Type B pancreatic cell (in vitro differentiated cells): ENCODE data around the gene PIGQ. TPM values are rescaled to one million over a fixed set of nuclear protein-coding genes. Genes with fewer than 3 reads are reported as not detected.

Experiments used
- DNase-seq: peaks from one replicate; pipeline ENCODE4 v3.0.0; 2021; ENCODE audit warnings: mixed read lengths; ENCODE audit not compliant: unreplicated experiment; ENCODE audit errors: extremely low spot score
- H3K27ac Mint-ChIP-seq: 2 replicates; pipeline ENCODE4 v1.8.0; 2021; ENCODE audit warnings: mild to moderate bottlenecking, mixed read lengths
- H3K27me3 Mint-ChIP-seq: 2 replicates; pipeline ENCODE4 v1.8.0; 2021; ENCODE audit warnings: mixed read lengths
- H3K36me3 Mint-ChIP-seq: 2 replicates; pipeline ENCODE4 v1.8.0; 2021; ENCODE audit warnings: mixed read lengths
- H3K4me1 Mint-ChIP-seq: one replicate; pipeline ENCODE4 v1.8.0; 2021; ENCODE audit warnings: mixed read lengths; ENCODE audit not compliant: unreplicated experiment
- H3K4me3 Mint-ChIP-seq: 2 replicates; pipeline ENCODE4 v1.8.0; 2021; ENCODE audit warnings: mild to moderate bottlenecking, mixed read lengths
- H3K9me3 Mint-ChIP-seq: 2 replicates; pipeline ENCODE4 v1.8.0; 2021; ENCODE audit warnings: mixed read lengths
- total RNA-seq: library from RNA; stranded (reverse); gene quantifications from 2 replicates; pipeline ENCODE4 v1.2.1, GENCODE V29; 2021; ENCODE audit warnings: low replicate concordance
- TF ChIP-seq, protein P1 (sequence below): fragments of 200-600 bp; sonication (generic); conservative IDR thresholded peaks from 2 replicates; pipeline ENCODE4 v1.5.0; 2021; ENCODE audit warnings: antibody characterized with exemption, mild to moderate bottlenecking

PIGQ gene
- total RNA-seq, 1 donor from 2014 or later = 83.5 TPM

DNA sequence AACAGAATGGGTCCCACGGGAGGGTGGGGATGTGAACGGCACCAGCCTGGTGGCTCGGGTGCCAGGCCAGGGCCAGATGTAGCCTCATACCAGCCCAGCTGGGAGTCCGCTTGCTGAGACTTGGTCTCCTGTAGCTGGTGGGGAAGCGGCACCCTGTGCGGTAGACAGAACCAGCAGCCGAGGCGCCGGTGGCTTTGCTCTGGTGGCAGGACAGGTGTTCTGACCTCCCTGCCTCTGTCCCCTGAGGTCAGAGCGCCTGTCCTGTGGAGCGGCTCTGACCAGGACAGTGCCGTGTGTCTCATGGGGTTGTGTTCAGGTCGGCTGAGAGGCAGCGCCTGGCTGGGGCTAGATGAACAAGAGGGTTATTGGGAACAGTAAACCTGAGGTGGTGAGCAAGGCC lies 40.2 kb downstream of the PIGQ start:
- no peaks in the 10 kb centered on the region for H3K9me3 Mint-ChIP-seq
- peaks cover 13% of the 10 kb centered on the region for H3K4me1 Mint-ChIP-seq
- H3K36me3 Mint-ChIP-seq = peaks cover 16% of the 10 kb centered on the region
- H3K27ac Mint-ChIP-seq = no peak overlapping the region
- DNase-seq = no peak
- H3K27me3 Mint-ChIP-seq = no peaks in the 10 kb centered on the region
- TF ChIP-seq, protein P1, sequence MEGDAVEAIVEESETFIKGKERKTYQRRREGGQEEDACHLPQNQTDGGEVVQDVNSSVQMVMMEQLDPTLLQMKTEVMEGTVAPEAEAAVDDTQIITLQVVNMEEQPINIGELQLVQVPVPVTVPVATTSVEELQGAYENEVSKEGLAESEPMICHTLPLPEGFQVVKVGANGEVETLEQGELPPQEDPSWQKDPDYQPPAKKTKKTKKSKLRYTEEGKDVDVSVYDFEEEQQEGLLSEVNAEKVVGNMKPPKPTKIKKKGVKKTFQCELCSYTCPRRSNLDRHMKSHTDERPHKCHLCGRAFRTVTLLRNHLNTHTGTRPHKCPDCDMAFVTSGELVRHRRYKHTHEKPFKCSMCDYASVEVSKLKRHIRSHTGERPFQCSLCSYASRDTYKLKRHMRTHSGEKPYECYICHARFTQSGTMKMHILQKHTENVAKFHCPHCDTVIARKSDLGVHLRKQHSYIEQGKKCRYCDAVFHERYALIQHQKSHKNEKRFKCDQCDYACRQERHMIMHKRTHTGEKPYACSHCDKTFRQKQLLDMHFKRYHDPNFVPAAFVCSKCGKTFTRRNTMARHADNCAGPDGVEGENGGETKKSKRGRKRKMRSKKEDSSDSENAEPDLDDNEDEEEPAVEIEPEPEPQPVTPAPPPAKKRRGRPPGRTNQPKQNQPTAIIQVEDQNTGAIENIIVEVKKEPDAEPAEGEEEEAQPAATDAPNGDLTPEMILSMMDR = no peak
- no peak overlapping the region for H3K4me3 Mint-ChIP-seq

DNA sequence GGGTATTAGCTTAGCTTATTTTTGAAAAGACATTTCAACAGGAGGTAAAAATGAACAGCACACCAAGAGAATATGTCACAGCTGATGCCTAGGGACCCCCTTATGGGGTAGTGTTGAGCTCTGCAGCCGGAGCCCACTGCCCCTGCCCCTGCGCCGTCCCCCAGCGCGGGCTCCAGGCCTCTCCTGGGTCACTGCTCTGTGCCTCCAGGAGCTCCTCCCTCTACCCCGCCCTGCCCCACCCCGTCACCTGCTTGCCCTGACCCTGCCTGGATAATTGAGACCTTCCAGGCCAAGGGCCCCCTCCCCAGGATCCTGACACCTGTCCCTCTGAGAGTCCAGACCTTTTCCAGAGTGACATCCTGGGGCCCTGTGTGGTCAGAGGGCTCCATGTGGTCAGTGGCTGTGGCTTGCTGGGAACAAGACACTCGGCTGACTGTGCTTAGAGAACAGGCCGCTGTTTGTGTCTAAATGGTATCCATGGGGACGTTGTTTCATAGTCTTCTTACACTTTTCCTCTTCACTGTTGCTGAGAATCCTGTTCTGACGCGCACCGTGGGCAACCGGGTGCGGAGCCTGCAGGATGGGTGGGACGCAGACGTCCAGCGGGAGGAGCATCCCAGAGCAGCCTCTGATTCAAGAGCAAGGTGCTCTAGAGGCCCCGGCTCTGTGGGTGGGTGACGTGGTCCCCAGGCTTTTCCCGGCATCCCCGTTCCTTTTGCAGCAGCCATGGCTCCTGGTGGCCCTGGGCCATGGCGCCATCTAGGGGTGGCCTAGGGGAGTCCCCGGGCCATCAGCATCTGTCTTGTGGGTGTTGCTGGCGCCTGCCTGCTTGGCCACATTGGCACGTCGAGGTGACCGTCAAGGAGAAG lies 41.0 kb downstream of the PIGQ start:
- H3K36me3 Mint-ChIP-seq = peaks cover 17% of the 10 kb centered on the region
- peaks cover 15% of the 10 kb centered on the region for H3K4me1 Mint-ChIP-seq
- peak overlapping the region; percentile 88 for H3K27ac Mint-ChIP-seq
- no peak for DNase-seq
- peak overlapping the region; percentile 49 for H3K4me3 Mint-ChIP-seq
- TF ChIP-seq, protein P1 = peak; percentile 73
- no peaks in the 10 kb centered on the region for H3K27me3 Mint-ChIP-seq
- no peaks in the 10 kb centered on the region for H3K9me3 Mint-ChIP-seq

DNA sequence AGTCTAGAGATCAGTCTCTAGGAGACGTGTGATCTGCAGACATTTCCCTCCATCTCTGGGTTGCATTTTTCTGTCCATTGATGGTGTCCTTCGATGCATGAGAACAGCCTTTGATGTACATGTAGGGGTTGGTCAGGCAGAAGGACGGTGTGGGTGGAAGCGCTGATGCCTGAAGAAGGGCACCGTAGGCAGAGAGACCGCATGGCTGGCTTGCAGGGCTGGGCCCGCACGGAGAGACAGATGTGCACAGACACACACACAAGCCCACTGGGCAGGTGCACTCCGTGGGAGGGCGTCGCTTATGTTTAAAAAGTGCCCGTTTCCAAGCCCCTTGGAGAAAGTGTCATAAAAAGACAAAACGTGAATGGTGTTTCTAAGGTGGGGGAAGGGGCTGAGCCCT lies 45.4 kb downstream of the PIGQ start:
- no peaks in the 10 kb centered on the region for H3K27me3 Mint-ChIP-seq

DNA sequence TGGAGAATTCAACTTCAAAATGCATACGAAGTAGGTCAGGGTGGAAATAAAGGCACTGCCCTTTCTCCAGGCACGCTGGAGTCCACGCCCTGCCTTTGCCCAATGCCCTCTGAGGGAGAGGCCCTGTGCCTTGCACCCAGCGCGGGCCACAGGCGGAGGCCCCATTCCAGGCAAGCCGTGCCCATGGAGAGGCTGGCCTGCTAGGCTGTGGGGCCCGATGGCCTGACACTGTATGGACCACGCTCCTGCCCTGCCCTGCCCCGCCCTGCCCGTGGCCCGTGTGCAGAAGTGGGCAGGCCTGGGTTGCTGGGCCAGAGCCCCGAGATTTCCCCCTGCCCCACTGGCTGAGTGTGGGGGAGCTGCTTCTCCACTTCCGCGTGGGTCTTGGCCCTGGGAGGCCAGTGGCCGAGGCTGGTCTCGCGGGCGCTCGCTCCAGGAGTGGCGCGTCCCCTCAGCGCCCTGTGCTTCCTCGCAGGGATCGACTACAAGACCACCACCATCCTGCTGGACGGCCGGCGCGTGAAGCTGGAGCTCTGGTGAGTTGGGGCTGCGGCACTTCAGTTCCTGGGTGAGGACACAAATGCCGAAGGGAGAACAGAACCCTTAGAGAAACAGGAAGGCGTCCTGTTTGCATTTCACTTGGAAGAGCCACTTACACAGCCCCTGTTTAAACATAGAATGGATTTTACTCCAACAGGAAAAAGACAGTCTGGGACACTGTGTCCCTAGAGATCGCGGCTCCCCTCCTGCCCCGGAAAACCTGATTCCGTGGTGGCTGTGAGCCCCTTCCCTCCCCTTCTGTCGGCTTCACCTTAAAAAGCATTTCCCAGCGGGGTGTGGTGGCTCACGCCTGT lies 47.2 kb downstream of the PIGQ start:
- TF ChIP-seq, protein P1 = no peak
- no peak overlapping the region for H3K4me3 Mint-ChIP-seq
- H3K36me3 Mint-ChIP-seq = peaks cover 14% of the 10 kb centered on the region
- H3K27me3 Mint-ChIP-seq = no peaks in the 10 kb centered on the region
- H3K9me3 Mint-ChIP-seq = no peaks in the 10 kb centered on the region
- H3K27ac Mint-ChIP-seq = no peak overlapping the region
- H3K4me1 Mint-ChIP-seq = peaks cover 11% of the 10 kb centered on the region
- no peak for DNase-seq

More for the DNA sequence above, 45.4 kb downstream of the PIGQ start:
- Mint-ChIP-seq H3K36me3 (peaks cover 14% of the 10 kb centered on the region), H3K4me1 (peaks cover 10% of the 10 kb centered on the region), H3K27ac (no peak overlapping the region), H3K4me3 (no peak overlapping the region), H3K9me3 (no peaks in the 10 kb centered on the region)
- DNase-seq = no peak
- TF ChIP-seq, protein P1 = no peak

DNA sequence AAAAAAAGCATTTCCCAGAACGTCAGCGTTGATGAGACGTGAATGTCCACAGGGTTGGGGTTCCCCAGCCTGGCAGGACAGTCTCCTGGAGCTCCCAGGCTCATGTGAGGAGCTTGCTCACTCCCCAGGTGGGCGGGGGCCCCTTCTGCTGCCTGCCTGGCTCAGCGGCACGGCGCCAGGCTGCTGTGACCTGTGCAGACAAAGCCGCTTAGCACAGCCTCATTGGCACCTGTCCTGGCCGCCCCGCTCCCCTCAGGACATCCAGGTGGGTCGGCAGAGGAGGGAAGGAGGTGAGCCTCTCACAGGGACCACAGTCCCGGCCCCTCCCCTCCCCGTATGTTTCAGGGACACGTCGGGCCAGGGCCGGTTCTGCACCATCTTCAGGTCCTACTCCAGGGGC lies 48.1 kb downstream of the PIGQ start:
- H3K27ac Mint-ChIP-seq = no peak overlapping the region
- no peak for DNase-seq
- TF ChIP-seq, protein P1 = no peak
- no peaks in the 10 kb centered on the region for H3K27me3 Mint-ChIP-seq
- H3K36me3 Mint-ChIP-seq = peaks cover 14% of the 10 kb centered on the region
- H3K4me3 Mint-ChIP-seq = no peak overlapping the region
- H3K9me3 Mint-ChIP-seq = no peaks in the 10 kb centered on the region
- H3K4me1 Mint-ChIP-seq = peaks cover 12% of the 10 kb centered on the region
